Ishikawa (cell line): ENCODE results near the gene BCAP31.

ENCODE experiments used
- CEBPB ChIP-seq: IDR thresholded peaks from 2 replicates; pipeline ENCODE4 v1.6.1; 2012
- CREB1 ChIP-seq: IDR thresholded peaks from 2 replicates; pipeline ENCODE4 v1.6.1; 2012; ENCODE audit warnings: low read depth
- EGR1 ChIP-seq: IDR thresholded peaks from 2 replicates; pipeline ENCODE4 v1.6.1; 2012
- EP300 ChIP-seq: IDR thresholded peaks from 2 replicates; pipeline ENCODE4 v1.6.1; 2012; ENCODE audit warnings: borderline replicate concordance
- FOXM1 ChIP-seq: IDR thresholded peaks from 2 replicates; pipeline ENCODE4 v1.6.1; 2012; ENCODE audit warnings: low read depth, borderline replicate concordance
- MAX ChIP-seq: IDR thresholded peaks from 2 replicates; pipeline ENCODE4 v1.6.1; 2012
- NFIC ChIP-seq: IDR thresholded peaks from 2 replicates; pipeline ENCODE4 v1.6.1; 2012
- RAD21 ChIP-seq: IDR thresholded peaks from 2 replicates; pipeline ENCODE4 v1.6.1; 2012; ENCODE audit warnings: low read depth
- REST ChIP-seq: IDR thresholded peaks from 2 replicates; pipeline ENCODE4 v1.6.1; 2012; ENCODE audit warnings: low read depth, mild to moderate bottlenecking
- TAF1 ChIP-seq: IDR thresholded peaks from 2 replicates; pipeline ENCODE4 v1.6.1; 2012; ENCODE audit warnings: low read depth, mild to moderate bottlenecking
- TCF12 ChIP-seq: IDR thresholded peaks from 2 replicates; pipeline ENCODE4 v1.6.1; 2012; ENCODE audit warnings: low read depth
- TEAD4 ChIP-seq: IDR thresholded peaks from 2 replicates; pipeline ENCODE4 v1.6.1; 2012
- YY1 ChIP-seq: IDR thresholded peaks from 2 replicates; pipeline ENCODE4 v1.6.1; 2012; ENCODE audit warnings: low read depth
- ZBTB7A ChIP-seq: IDR thresholded peaks from 2 replicates; pipeline ENCODE4 v1.6.1; 2012; ENCODE audit warnings: low read depth
- TF ChIP-seq, protein P1 (sequence below): IDR thresholded peaks from 2 replicates; pipeline ENCODE4 v1.6.1; 2012

Gene BCAP31

DNA sequence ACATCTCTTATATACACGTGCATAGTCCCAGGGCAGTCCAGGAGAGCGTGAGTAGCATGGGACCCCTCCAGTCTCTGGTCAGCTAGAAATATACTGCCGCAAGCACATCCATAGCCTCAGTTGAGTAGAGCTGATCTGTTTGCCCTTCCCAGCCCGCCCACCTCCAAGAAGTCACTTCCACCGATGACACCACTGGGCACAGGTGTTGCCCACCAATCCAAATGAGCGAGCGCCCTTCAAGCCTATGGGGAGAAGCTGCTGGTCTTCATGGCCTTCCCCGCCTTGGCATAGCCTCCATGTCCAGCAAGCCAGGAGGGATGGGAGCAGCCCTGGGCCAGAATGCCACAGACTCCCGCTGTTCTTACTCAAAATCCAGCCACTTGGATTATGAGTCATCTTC is 67.0 kb downstream of the BCAP31 start:
- TF ChIP-seq TCF12: no peak
- TF ChIP-seq YY1: no peak
- no peak for TF ChIP-seq ZBTB7A
- no peak for TF ChIP-seq EGR1
- no peak for TF ChIP-seq CREB1
- no peak for TF ChIP-seq REST
- no peak for TF ChIP-seq FOXM1
- TF ChIP-seq TAF1: no peak

- no peak for TF ChIP-seq FOXM1
- TF ChIP-seq RAD21: no peak
- TF ChIP-seq TEAD4: no peak
- TF ChIP-seq REST: no peak
- TF ChIP-seq, protein P1, sequence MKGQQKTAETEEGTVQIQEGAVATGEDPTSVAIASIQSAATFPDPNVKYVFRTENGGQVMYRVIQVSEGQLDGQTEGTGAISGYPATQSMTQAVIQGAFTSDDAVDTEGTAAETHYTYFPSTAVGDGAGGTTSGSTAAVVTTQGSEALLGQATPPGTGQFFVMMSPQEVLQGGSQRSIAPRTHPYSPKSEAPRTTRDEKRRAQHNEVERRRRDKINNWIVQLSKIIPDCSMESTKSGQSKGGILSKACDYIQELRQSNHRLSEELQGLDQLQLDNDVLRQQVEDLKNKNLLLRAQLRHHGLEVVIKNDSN: no peak
- no peak for TF ChIP-seq NFIC
- TF ChIP-seq EP300: no peak
- TF ChIP-seq CREB1: no peak
- no peak for TF ChIP-seq YY1
- no peak for TF ChIP-seq TCF12
- no peak for TF ChIP-seq EGR1
- TF ChIP-seq ZBTB7A: no peak
- TF ChIP-seq MAX: no peak
- TF ChIP-seq TAF1: no peak
- TF ChIP-seq CEBPB: no peak
Observed at GRCh38 chrX:153653556-153653955, 70.6 kb downstream of the BCAP31 start.

DNA sequence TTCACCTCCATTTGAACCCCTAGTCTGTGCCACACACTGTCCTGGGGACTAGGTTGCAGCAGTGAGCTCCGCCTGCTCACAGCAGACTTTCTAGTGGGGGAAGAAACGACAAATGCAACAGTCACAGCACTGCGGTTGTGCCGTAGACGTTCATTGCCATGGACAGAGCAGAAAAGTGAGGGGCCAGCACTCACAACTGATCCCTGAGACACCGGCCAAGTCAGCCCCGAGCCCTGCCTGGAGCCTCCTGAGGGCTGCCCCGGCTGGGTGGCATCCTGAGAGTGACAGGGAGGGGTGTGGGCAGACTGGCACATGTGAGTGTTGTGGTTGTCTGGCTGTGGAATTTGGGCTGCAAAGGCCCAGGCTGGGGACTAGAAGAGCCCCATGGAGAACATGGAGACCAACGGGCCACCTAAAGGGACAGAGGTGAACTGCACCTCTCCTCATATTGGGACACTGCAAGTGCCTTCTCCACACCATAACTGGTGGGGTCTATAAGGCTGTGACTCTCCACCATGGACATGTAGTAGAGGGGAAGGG is 72.6 kb downstream of the BCAP31 start:
- TF ChIP-seq CEBPB: no peak

GRCh38 chrX:153650959-153651358 is 73.2 kb downstream of the BCAP31 start:
- TF ChIP-seq REST (no peak), EP300 (no peak), CEBPB (no peak), CREB1 (no peak), FOXM1 (no peak), TAF1 (no peak), TEAD4 (no peak), MAX (no peak), YY1 (no peak), NFIC (no peak), RAD21 (no peak)
- TF ChIP-seq, protein P1: no peak
